GM06990 (cell line): ENCODE measurements around the gene RECK.

Source experiments
- DNase-seq: peaks from one replicate; pipeline ENCODE4 v3.0.0-alpha.2; 2011; ENCODE audit not compliant: insufficient read length; ENCODE audit errors: extremely low read depth
- H3K27me3 ChIP-seq: replicated peaks from 2 replicates; pipeline ENCODE4 v1.6.0; 2011; ENCODE audit warnings: low read length; ENCODE audit not compliant: control insufficient read depth, insufficient read depth
- H3K36me3 ChIP-seq: 2 replicates; pipeline ENCODE4 v1.5.1; 2011; ENCODE audit warnings: low read length; ENCODE audit not compliant: control insufficient read depth, insufficient read depth
- H3K4me3 ChIP-seq: replicated peaks from 2 replicates; pipeline ENCODE4 v1.5.1; 2011; ENCODE audit warnings: low read depth, mild to moderate bottlenecking, control low read depth, low read length
- CTCF ChIP-seq: IDR thresholded peaks from 2 replicates; pipeline ENCODE4 v1.5.1; 2011; ENCODE audit warnings: low read length, control low read depth, mild to moderate bottlenecking, inconsistent platforms; ENCODE audit not compliant: insufficient read depth, poor library complexity, severe bottlenecking

Gene RECK

GRCh38 chr9:36121971-36122370 lies 85.3 kb downstream of the RECK start:
- no peak for DNase-seq
- no peaks in the 10 kb centered on the region for H3K36me3 ChIP-seq
- H3K4me3 ChIP-seq, result no peak overlapping the region
- no peak for TF ChIP-seq CTCF
- H3K27me3 ChIP-seq, result no peaks in the 10 kb centered on the region; the same call in 1 of the 2 replicates

- Histone ChIP-seq H3K27me3 (no peaks in the 10 kb centered on the region; the same call in 1 of the 2 replicates), H3K4me3 (no peak overlapping the region), H3K36me3 (no peaks in the 10 kb centered on the region)
- no peak for DNase-seq
- TF ChIP-seq CTCF, result no peak
These were observed 86.8 kb downstream of the RECK start for GRCh38 chr9:36123515-36123914.

- Histone ChIP-seq H3K27me3 (no peaks in the 10 kb centered on the region; the same call in 1 of the 2 replicates), H3K36me3 (no peaks in the 10 kb centered on the region), H3K4me3 (no peak overlapping the region)
- no peak for DNase-seq
- TF ChIP-seq CTCF, result no peak
These were observed 88.5 kb downstream of the RECK start for GRCh38 chr9:36125062-36125855.

- Histone ChIP-seq H3K27me3 (no peaks in the 10 kb centered on the region), H3K36me3 (no peaks in the 10 kb centered on the region), H3K4me3 (no peak overlapping the region)
- no peak for DNase-seq
- TF ChIP-seq CTCF, result no peak
These were observed 89.5 kb downstream of the RECK start for GRCh38 chr9:36126016-36126730.

GRCh38 chr9:36127652-36128244 lies 91.0 kb downstream of the RECK start:
- no peaks in the 10 kb centered on the region for H3K27me3 ChIP-seq
- no peak overlapping the region for H3K4me3 ChIP-seq
- TF ChIP-seq CTCF, result no peak
- no peak for DNase-seq
- H3K36me3 ChIP-seq, result no peaks in the 10 kb centered on the region
